ENCODE results near the gene GFAP. TPM values are rescaled to one million over a fixed set of nuclear protein-coding genes. Genes with fewer than 3 reads are reported as not detected.

Gene GFAP
- total and polyA plus RNA-seq, 4 experiments from 2014 or later, result 0.16 TPM; not detected in 3

- CTCF ChIA-PET (ENCODE audit: partially characterized antibody), result interaction anchor here (0.8 to 2.2 kb wide), 4 partner anchors 9 to 112 kb away, joined by 3 to 6 read pairs (median 4); no protein-coding TSS in a partner anchor
- intact Hi-C loops (cut with micrococcal nuclease), result no loop called here
Measured at GRCh38 chr17:44909681-44910144, 5.6 kb downstream of the GFAP start.

GRCh38 chr17:44908761-44909326 is 6.5 kb downstream of the GFAP start:
- ChIA-PET CTCF (ENCODE audit: partially characterized antibody) (interaction anchor here (0.8 to 1.7 kb wide), 2 partner anchors 9 to 96 kb away, joined by 4 read pairs; no protein-coding TSS in a partner anchor), POLR2A (ENCODE audit: partially characterized antibody) (interaction anchor here (0.6 kb wide), 1 partner anchor 24 kb away, joined by 4 read pairs; no protein-coding TSS in a partner anchor)
- peaks cover 9 to 17% (median 12%) of the 10 kb centered on the region in 4 donors for H3K4me1 Mint-ChIP-seq
- H3K36me3 Mint-ChIP-seq, result no peaks in the 10 kb centered on the region
- no peak overlapping the region for H3K4me3 ChIP-seq (ENCODE audit: low read length in 2 of 2)
- H3K9me3 ChIP-seq (ENCODE audit: control insufficient read depth in 1 of 2, low read length in 2 of 2), result no peaks in the 10 kb centered on the region
- H3K4me3 Mint-ChIP-seq, result peak overlapping the region in 1 of 8 donors; percentile 0
- no peak overlapping the region for H3K27ac ChIP-seq (ENCODE audit: low read depth, low read length)
- peaks cover 18 to 31% of the 10 kb centered on the region in 2 donors for H3K27me3 Mint-ChIP-seq
- no peaks in the 10 kb centered on the region for H3K9me3 Mint-ChIP-seq
- H3K36me3 ChIP-seq (ENCODE audit: insufficient read depth, low read length), result no peaks in the 10 kb centered on the region
- no peaks in the 10 kb centered on the region for H3K4me1 ChIP-seq (ENCODE audit: insufficient read depth, low read length)
- no peak for DNase-seq
- H3K27me3 ChIP-seq (ENCODE audit: insufficient read depth, low read length), result no peaks in the 10 kb centered on the region
- H3K27ac Mint-ChIP-seq, result no peak overlapping the region
- intact Hi-C loops (cut with micrococcal nuclease), result no loop called here

More at GRCh38 chr17:44909681-44910144, 5.6 kb downstream of the GFAP start:
- no peak overlapping the region for H3K27ac Mint-ChIP-seq
- no peak for DNase-seq
- H3K27me3 Mint-ChIP-seq, result peaks cover 18 to 36% of the 10 kb centered on the region in 2 donors
- Histone ChIP-seq H3K4me3 (ENCODE audit: low read length in 2 of 2) (no peak overlapping the region), H3K27me3 (ENCODE audit: insufficient read depth, low read length) (no peaks in the 10 kb centered on the region), H3K27ac (ENCODE audit: low read depth, low read length) (no peak overlapping the region), H3K9me3 (ENCODE audit: control insufficient read depth in 1 of 2, low read length in 2 of 2) (no peaks in the 10 kb centered on the region), H3K4me1 (ENCODE audit: insufficient read depth, low read length) (no peaks in the 10 kb centered on the region), H3K36me3 (ENCODE audit: insufficient read depth, low read length) (no peaks in the 10 kb centered on the region)
- H3K36me3 Mint-ChIP-seq, result no peaks in the 10 kb centered on the region
- POLR2A ChIA-PET (ENCODE audit: partially characterized antibody), result interaction anchor here (0.6 to 1.1 kb wide), 2 partner anchors 25 to 109 kb away, joined by 3 to 4 read pairs; no protein-coding TSS in a partner anchor
- no peaks in the 10 kb centered on the region for H3K9me3 Mint-ChIP-seq
- H3K4me3 Mint-ChIP-seq, result no peak overlapping the region
- H3K4me1 Mint-ChIP-seq, result peaks cover 9 to 17% (median 12%) of the 10 kb centered on the region in 4 donors

- no peaks in the 10 kb centered on the region for H3K9me3 Mint-ChIP-seq
- H3K27me3 Mint-ChIP-seq, result peaks cover 15 to 24% of the 10 kb centered on the region in 2 donors
Measured at GRCh38 chr17:44907729-44908470, 7.4 kb downstream of the GFAP start.

GRCh38 chr17:44906763-44907728 is 8.3 kb downstream of the GFAP start:
- no peaks in the 10 kb centered on the region for H3K36me3 Mint-ChIP-seq
- H3K36me3 ChIP-seq (ENCODE audit: insufficient read depth, low read length), result no peaks in the 10 kb centered on the region
- no peaks in the 10 kb centered on the region for H3K9me3 Mint-ChIP-seq
- H3K4me3 ChIP-seq (ENCODE audit: low read length in 2 of 2), result no peak overlapping the region
- DNase-seq, result no peak
- H3K9me3 ChIP-seq (ENCODE audit: control insufficient read depth in 1 of 2, low read length in 2 of 2), result no peaks in the 10 kb centered on the region
- CTCF ChIA-PET (ENCODE audit: partially characterized antibody), result no interaction called here
- H3K27me3 ChIP-seq (ENCODE audit: insufficient read depth, low read length), result no peaks in the 10 kb centered on the region
- intact Hi-C loops (cut with micrococcal nuclease), result no loop called here
- H3K4me1 ChIP-seq (ENCODE audit: insufficient read depth, low read length), result no peaks in the 10 kb centered on the region
- no peak overlapping the region for H3K27ac ChIP-seq (ENCODE audit: low read depth, low read length)
- H3K4me1 Mint-ChIP-seq, result peaks cover 4 to 8% (median 5%) of the 10 kb centered on the region in 4 donors
- H3K27ac Mint-ChIP-seq, result no peak overlapping the region
- no peak overlapping the region for H3K4me3 Mint-ChIP-seq
- peaks cover 11 to 17% of the 10 kb centered on the region in 2 donors for H3K27me3 Mint-ChIP-seq
- POLR2A ChIA-PET (ENCODE audit: partially characterized antibody), result no interaction called here

More at GRCh38 chr17:44907729-44908470, 7.4 kb downstream of the GFAP start:
- Histone ChIP-seq H3K9me3 (ENCODE audit: control insufficient read depth in 1 of 2, low read length in 2 of 2) (no peaks in the 10 kb centered on the region), H3K4me1 (ENCODE audit: insufficient read depth, low read length) (no peaks in the 10 kb centered on the region), H3K36me3 (ENCODE audit: insufficient read depth, low read length) (no peaks in the 10 kb centered on the region), H3K27ac (ENCODE audit: low read depth, low read length) (no peak overlapping the region), H3K27me3 (ENCODE audit: insufficient read depth, low read length) (no peaks in the 10 kb centered on the region), H3K4me3 (ENCODE audit: low read length in 2 of 2) (no peak overlapping the region)
- intact Hi-C loops (cut with micrococcal nuclease), result no loop called here
- no peak overlapping the region for H3K27ac Mint-ChIP-seq
- POLR2A ChIA-PET (ENCODE audit: partially characterized antibody), result no interaction called here
- CTCF ChIA-PET (ENCODE audit: partially characterized antibody), result no interaction called here
- no peak overlapping the region for H3K4me3 Mint-ChIP-seq
- H3K4me1 Mint-ChIP-seq, result peaks cover 4 to 10% (median 7%) of the 10 kb centered on the region in 4 donors
- no peaks in the 10 kb centered on the region for H3K36me3 Mint-ChIP-seq
- DNase-seq, result no peak

- DNase-seq, result no peak
- Histone ChIP-seq H3K4me1 (ENCODE audit: insufficient read depth, low read length) (no peaks in the 10 kb centered on the region), H3K4me3 (ENCODE audit: low read length in 2 of 2) (no peak overlapping the region), H3K27ac (ENCODE audit: low read depth, low read length) (no peak overlapping the region), H3K36me3 (ENCODE audit: insufficient read depth, low read length) (no peaks in the 10 kb centered on the region), H3K9me3 (ENCODE audit: control insufficient read depth in 1 of 2, low read length in 2 of 2) (no peaks in the 10 kb centered on the region), H3K27me3 (ENCODE audit: insufficient read depth, low read length) (no peaks in the 10 kb centered on the region)
- intact Hi-C loops (cut with micrococcal nuclease), result no loop called here
- Mint-ChIP-seq H3K4me1 (peaks cover 2 to 5% (median 4%) of the 10 kb centered on the region in 4 donors), H3K36me3 (no peaks in the 10 kb centered on the region), H3K27ac (no peak overlapping the region), H3K9me3 (no peaks in the 10 kb centered on the region), H3K27me3 (peaks cover 7 to 17% of the 10 kb centered on the region in 2 donors), H3K4me3 (no peak overlapping the region)
- ChIA-PET CTCF (ENCODE audit: partially characterized antibody) (no interaction called here), POLR2A (ENCODE audit: partially characterized antibody) (no interaction called here)
Measured at GRCh38 chr17:44906010-44906646, 9.2 kb downstream of the GFAP start.

GRCh38 chr17:44905006-44906000 is 10.0 kb downstream of the GFAP start:
- Mint-ChIP-seq H3K4me1 (peaks cover 0 to 5% (median 1%) of the 10 kb centered on the region in 4 donors), H3K36me3 (no peaks in the 10 kb centered on the region), H3K4me3 (no peak overlapping the region), H3K9me3 (no peaks in the 10 kb centered on the region), H3K27ac (no peak overlapping the region), H3K27me3 (peaks cover 3 to 10% of the 10 kb centered on the region in 2 donors)
- no peak overlapping the region for H3K27ac ChIP-seq (ENCODE audit: low read depth, low read length)
- ChIA-PET POLR2A (ENCODE audit: partially characterized antibody) (no interaction called here), CTCF (ENCODE audit: partially characterized antibody) (no interaction called here)
- H3K36me3 ChIP-seq (ENCODE audit: insufficient read depth, low read length), result no peaks in the 10 kb centered on the region
- intact Hi-C loops (cut with micrococcal nuclease), result no loop called here
- no peak overlapping the region for H3K4me3 ChIP-seq (ENCODE audit: low read length in 2 of 2)
- no peaks in the 10 kb centered on the region for H3K9me3 ChIP-seq (ENCODE audit: control insufficient read depth in 1 of 2, low read length in 2 of 2)
- H3K4me1 ChIP-seq (ENCODE audit: insufficient read depth, low read length), result no peaks in the 10 kb centered on the region
- no peak for DNase-seq
- no peaks in the 10 kb centered on the region for H3K27me3 ChIP-seq (ENCODE audit: insufficient read depth, low read length)
